SK-N-MC (cell line): ENCODE measurements around the gene FBXO46.

Experiments used
- EZH2 ChIP-seq: fragments of 200-600 bp; sonication (generic); IDR thresholded peaks from one replicate; pipeline ENCODE4 v1.6.1; 2017; ENCODE audit warnings: antibody characterized with exemption
- FOXP2 ChIP-seq: optimal IDR thresholded peaks from 2 replicates; pipeline ENCODE3; 2011; ENCODE audit warnings: mild to moderate bottlenecking, moderate library complexity; ENCODE audit not compliant: insufficient read depth; ENCODE audit errors: extremely low read length, control extremely low read depth
- POLR2AphosphoS5 ChIP-seq: IDR thresholded peaks from 2 replicates; pipeline ENCODE4 v1.6.1; 2012; ENCODE audit warnings: mild to moderate bottlenecking, low read depth, low read length, borderline replicate concordance

DNA sequence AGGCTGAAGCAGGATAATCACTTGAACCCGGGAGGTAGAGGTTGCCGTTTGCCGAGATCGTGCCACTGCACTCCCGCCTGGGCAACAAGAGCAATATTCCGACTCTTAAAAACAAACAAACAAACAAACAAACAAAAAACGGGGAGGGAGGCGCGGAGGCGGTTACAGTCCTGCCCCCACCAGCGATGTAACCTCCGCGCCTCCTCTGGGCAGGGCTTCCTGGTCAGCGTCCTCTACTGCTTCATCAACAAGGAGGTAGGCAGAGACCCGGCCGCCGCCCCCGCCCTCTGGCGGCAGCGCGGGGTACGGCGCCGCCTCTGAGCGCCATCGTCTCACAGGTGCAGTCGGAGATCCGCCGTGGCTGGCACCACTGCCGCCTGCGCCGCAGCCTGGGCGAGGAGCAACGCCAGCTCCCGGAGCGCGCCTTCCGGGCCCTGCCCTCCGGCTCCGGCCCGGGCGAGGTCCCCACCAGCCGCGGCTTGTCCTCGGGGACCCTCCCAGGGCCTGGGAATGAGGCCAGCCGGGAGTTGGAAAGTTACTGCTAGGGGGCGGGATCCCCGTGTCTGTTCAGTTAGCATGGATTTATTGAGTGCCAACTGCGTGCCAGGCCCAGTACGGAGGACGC lies 49.2 kb downstream of the FBXO46 start:
- TF ChIP-seq EZH2 (no peak), POLR2AphosphoS5 (no peak), FOXP2 (peak; percentile 26)
